NCI-H2196 (cell line): ENCODE measurements around the gene HDGFL3.
"Not testable (repeated sequence)": the region's sequence is repeated elsewhere in the genome, so short reads cannot be mapped to it uniquely, and the experiment has no call there.

Experiments used
- DNase-seq: peaks from one replicate; lab custom pipeline; 2025; ENCODE audit not compliant: unreplicated experiment; lab: John Stamatoyannopoulos, UW

HDGFL3 gene

GRCh38 chr15:83207660-83208366 lies at the start of gene HDGFL3:
Gene HDGFL3, minus strand, starts transcription at chr15:83207823. Its CDS starts 409 bp downstream, at chr15:83207414.
- peak; percentile 61 for DNase-seq

GRCh38 chr15:83250781-83251180 lies 43.2 kb upstream of the HDGFL3 start:
- DNase-seq = no peak

DNA sequence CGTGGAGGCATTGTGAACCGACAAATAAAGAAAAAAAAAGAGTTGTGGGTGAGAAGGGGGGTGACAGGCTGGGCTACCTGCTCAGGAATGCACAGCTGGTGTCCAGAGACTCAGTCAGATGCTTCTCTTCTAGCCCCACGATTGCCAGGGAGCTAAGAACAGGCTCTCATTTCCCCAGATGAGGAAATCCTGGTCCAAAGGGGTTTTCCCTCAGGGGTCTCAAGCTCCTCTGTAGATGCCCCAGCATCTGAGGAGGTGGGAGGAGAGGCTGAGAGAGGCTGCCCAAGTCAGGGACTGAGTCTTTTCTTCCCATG lies 41.4 kb upstream of the HDGFL3 start:
- DNase-seq = no peak

- DNase-seq = peak; percentile 52
Measured at GRCh38 chr15:83248151-83249029, 40.8 kb upstream of the HDGFL3 start.

- DNase-seq = no peak
Measured at GRCh38 chr15:83243634-83244033, 36.0 kb upstream of the HDGFL3 start.

GRCh38 chr15:83230242-83230641 lies 22.6 kb upstream of the HDGFL3 start:
- DNase-seq = no peak

DNA sequence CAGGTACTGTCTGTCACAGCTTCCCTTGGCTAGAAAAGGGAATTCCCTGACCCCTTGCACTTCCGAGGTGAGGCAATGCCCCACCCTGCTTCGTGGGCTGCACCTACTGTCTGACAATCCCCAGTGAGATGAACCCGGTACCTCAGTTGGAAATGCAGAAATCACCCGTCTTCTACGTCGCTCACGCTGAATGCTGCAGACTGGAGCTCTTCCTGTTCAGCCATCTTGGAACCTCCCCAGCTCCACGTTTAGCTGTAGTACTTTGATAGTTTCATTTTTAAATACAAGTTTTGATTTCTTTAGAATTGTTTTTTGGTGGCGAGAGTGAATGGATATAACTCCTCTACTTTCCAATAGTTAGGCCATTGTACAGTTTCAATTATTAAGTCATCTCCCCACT lies 17.8 kb upstream of the HDGFL3 start:
- no peak for DNase-seq

- not testable (repeated sequence) for DNase-seq
Measured at GRCh38 chr15:83221781-83222180, 14.2 kb upstream of the HDGFL3 start.

DNA sequence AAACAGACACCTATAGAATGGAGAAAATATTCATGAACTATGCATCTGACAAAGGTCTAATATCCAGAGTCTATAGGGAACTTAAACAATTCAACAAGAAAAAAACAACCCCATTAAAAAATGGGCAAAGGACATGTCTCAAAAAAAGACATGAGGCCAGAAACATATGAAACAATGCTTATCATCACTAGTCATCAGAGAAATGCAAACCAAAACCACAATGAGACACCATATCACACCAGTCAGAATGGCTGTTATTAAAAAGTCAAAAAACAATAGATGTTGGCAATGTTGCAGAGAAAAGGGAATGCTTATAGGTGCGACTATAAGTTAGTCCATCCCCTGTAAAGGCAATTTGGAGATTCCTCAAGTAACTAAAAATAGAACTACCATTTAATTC lies 11.4 kb upstream of the HDGFL3 start:
- DNase-seq = no peak

GRCh38 chr15:83215306-83215705 lies 7.7 kb upstream of the HDGFL3 start:
- DNase-seq = no peak

DNA sequence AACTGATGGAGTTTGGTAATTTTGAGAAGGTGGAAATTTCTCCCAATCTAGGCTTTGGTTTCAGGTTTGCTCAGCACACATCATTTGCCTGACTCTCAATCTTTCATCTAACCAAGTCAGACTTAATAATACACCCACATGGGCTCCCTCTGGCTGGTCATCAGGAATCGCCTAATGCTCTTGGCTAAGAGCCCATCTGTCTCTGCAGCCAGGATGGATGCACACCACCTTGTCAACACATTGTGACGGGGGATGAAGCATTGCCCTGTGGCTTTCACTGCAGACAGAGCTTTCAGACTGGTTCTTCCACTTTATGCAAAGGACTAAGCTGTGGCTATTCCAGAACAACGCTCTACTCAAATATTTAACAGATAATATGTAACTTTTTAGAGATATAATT lies 3.0 kb upstream of the HDGFL3 start:
- peak; percentile 24 for DNase-seq

- no peak for DNase-seq
Measured at GRCh38 chr15:83209333-83209732, 1.7 kb upstream of the HDGFL3 start.

DNA sequence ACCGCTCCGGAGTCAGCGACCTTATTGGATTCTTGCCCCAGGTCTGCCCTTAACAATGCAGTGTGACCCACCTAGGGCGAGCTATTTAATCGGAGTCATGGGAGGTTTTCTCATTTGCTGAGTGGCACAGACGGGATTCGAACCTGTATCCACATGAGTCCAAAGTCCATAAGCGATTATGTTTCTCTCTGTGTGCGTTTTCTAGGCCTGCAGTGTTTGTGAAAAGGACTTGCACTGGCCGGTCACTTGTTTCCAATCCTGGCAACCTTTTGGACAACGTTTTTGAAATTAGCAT lies 691 bp upstream of the HDGFL3 start:
- DNase-seq = peak; percentile 3

GRCh38 chr15:83207009-83207659 lies 489 bp downstream of the HDGFL3 start:
- no peak for DNase-seq

GRCh38 chr15:83206526-83207008 lies 1.1 kb downstream of the HDGFL3 start:
- no peak for DNase-seq

DNA sequence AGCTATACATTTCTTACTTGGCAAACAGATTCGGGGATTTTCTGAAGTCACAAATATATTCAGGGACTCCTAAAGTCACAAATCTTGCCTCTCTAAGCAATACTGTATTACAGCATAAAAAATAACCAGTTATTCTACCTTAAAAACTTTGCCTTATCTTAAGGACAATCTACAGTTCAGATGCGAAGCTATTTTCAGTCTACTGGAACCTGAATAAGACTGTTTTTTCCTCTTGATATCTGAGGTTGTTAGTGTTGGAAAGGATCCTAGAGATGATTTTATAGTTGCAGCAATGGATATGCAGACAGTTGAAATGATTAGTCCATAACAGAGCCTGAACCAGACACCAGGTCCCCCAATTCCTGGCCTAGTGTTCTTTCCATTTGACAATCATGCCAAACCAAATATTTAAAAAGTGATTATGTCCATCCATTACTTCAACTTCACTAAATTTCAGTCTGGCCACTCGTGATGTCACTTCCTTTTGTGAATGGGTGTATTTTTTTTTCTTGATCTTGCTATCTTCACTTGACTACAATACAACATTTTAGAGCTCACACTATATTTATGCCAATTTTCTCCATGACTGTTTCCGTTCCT lies 1.8 kb downstream of the HDGFL3 start:
- peak; percentile 23 for DNase-seq

- no peak for DNase-seq
Measured at GRCh38 chr15:83204697-83205096, 2.9 kb downstream of the HDGFL3 start.

GRCh38 chr15:83203543-83203942 lies 4.1 kb downstream of the HDGFL3 start:
- DNase-seq = no peak

GRCh38 chr15:83200589-83200988 lies 7.0 kb downstream of the HDGFL3 start:
- no peak for DNase-seq

- no peak for DNase-seq
Measured at GRCh38 chr15:83200162-83200561, 7.5 kb downstream of the HDGFL3 start.

DNA sequence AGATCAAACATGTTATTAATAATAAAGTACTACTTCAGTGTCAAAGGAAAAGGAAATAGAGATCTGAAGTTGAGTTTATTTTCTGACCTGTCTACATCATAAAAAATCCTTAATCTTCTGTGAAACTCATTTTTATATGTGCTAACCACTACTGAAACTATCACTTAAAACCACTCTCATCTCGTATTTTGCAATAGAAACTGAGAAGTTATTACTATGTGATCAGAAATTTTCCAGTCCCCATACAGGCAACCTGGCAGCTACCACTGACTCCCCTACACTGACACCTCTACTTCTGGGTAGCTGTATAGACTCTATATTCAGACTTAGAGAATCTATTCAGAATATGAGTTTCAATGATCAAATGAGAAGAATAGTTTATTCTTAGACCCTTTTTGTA lies 8.3 kb downstream of the HDGFL3 start:
- no peak for DNase-seq

- DNase-seq = no peak
Measured at GRCh38 chr15:83198476-83198875, 9.1 kb downstream of the HDGFL3 start.
